GM19395 (cell line): ENCODE data around the gene NFIC.
"Not testable (repeated sequence)": the region's sequence is repeated elsewhere in the genome, so short reads cannot be mapped to it uniquely, and the experiment has no call there.

Experiments
- ATAC-seq: cut with Tn5 transposase; IDR thresholded peaks from one replicate; pipeline ENCODE4 v1.9.1; 2021; ENCODE audit warnings: mild to moderate bottlenecking, moderate library complexity; ENCODE audit not compliant: unreplicated experiment

The NFIC gene

DNA sequence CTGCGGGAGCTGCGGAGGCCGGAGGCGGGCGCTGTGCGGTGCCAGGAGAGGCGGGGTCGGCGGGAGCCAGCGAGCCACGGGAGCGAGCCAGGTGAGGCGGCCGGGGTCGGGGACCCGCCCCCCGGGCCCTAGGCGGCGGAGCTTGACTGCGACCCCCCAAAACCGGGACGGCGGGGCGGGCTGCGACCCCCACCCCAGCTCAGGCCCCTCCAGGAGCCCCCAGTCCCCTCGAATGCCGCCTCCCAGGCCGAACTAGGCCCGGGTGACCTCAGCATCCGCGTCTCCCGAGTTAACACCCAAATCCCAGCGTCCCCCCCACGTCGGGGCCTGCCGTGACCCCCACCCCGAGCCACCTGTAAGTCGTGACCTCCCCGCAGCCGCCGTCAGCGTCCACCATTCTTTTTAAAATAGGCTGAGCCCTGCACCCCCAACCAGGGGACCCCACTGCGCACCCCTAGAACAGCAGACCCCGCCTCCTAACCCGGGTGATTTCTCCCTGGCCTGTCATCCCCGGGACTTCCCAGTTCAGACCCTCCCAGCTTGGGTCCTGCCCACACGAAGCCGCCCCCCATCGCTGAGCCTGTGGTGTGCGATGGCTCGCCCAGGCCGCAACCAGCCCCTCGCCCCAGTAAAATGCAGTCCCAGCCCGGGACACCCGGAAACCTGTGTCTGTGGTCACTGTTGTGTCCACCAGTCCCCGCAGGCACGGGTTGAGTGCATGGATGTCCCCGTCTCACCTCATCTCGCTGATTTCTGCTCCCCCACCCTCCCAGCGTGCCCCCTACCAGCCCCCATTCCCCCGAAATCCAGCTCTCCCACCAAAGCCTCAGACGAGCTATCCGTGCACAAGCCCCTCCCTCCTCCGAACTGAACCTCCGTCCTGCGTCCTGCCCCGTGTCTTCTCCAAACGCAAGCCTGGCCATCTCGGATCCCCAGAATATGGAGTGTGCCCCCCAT lies 140.3 kb downstream of the NFIC start:
- peak; percentile 15 for ATAC-seq

GRCh38 chr19:3507371-3508120 lies 141.2 kb downstream of the NFIC start:
- no peak for ATAC-seq

DNA sequence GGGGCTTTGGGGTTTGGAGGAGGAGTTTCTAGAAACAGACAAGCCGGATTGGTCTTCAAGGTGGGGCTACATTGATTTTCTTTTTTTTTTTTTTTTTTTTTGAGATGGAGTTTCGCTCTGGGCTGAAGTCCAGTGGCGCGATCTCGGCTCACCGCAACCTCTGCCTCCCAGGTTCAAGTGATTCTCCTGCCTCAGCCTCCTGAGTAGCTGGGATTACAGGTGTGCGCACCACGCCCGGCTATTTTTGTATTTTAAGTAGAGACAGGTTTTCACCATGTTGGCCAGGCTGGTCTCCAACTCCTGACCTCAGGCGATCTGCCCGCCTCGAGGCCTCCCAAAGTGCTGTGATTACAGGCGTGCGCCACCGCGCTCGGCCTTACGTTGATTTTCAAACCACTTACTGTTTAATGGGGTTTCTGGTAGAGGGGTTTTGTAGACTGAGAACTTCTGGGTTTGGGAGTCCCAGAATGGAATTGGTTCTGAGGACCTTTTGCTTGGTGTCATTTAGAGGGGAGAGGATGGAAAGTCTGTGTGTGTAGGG lies 141.8 kb downstream of the NFIC start:
- not testable (repeated sequence) for ATAC-seq

- ATAC-seq: no peak
These were observed 142.6 kb downstream of the NFIC start for GRCh38 chr19:3508771-3509535.

DNA sequence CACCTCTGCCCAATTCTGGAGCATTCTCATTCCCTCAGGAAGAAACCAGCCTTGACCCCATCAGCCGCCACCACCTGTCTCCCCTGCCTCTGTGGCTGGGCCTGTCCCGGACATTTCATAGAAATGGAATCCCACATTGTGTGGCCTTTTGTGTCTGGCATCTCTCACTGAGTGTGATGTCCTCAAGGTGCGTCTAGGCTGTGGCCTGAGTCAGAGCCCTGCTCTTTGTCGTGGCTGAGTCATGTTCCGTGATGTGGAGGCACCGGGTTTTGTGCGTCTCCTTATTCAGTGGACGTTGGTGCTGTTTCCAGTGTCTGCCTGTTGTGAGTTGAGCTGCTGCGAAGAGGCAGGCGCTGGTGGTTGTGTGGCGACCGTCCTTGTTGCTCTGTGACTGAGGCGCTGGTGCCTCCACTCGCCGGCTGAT lies 143.2 kb downstream of the NFIC start:
- no peak for ATAC-seq

GRCh38 chr19:3510727-3511126 lies 144.3 kb downstream of the NFIC start:
- ATAC-seq: no peak

GRCh38 chr19:3511506-3512251 lies 145.3 kb downstream of the NFIC start:
- no peak for ATAC-seq

- ATAC-seq: no peak
These were observed 146.3 kb downstream of the NFIC start for GRCh38 chr19:3512562-3513228.

DNA sequence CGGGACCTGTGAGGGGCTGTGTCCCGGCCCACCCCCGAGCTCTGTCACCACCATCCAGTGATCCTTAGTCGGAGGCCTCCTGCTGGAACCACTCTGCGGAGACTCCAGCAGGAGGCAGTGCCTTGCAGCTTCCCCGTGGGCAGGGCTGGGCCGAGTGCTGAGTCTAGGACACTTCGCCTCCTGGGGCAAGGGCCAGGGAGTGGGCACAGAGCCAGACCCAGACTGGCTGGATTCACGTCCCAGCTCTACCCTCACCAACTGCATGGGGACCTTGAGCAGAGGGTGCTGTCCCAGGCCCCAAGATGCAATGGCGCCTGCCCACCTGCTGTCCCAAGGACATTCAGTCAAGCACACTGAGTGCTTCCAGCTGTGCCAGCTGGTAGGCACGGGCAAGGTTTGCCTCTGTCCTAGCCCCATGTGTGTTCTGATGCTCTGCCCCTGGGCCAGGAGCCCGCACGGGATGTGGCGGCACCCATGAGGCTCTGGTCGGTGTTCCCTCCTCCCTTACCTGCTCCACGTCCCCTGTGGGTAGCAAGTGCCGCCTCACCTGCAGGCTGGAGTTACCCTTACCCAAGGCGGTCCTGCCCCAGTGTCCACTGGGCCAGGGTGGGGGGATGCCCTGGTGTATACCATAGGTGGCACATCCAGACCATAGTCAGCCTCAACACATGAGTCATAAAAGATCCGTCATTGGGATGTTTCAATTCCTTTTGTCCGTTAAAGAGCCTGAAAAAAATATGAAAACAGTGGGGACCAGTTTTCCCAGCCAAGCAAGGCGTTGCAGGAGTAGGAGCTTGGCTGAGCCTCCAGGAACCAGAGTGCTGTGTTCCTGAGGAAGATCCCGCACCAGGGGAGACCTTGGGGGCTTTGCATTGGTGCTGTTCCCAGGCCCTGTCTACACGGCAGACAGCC lies 147.1 kb downstream of the NFIC start:
- no peak for ATAC-seq

DNA sequence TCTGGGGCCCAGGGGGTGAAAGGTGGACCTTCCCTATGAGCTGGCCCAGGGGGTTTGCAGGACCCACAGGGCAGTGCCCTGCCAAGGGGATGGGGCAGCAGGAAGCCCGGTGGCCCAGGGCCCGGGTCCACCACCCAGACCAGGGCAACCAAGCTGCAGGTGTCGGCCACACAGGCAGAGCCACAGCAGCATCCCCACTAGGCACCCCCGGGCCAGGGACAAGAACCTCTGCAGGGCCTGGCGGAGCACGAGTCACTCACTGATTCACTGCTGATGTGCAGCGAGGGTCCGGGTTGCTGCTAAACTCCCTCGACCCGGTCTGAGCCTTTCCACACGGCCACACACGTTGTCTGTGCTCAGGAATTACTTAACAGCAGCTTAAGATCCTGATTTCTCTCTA lies 148.5 kb downstream of the NFIC start:
- ATAC-seq: no peak

- ATAC-seq: no peak
These were observed 149.6 kb downstream of the NFIC start for GRCh38 chr19:3515891-3516422.

DNA sequence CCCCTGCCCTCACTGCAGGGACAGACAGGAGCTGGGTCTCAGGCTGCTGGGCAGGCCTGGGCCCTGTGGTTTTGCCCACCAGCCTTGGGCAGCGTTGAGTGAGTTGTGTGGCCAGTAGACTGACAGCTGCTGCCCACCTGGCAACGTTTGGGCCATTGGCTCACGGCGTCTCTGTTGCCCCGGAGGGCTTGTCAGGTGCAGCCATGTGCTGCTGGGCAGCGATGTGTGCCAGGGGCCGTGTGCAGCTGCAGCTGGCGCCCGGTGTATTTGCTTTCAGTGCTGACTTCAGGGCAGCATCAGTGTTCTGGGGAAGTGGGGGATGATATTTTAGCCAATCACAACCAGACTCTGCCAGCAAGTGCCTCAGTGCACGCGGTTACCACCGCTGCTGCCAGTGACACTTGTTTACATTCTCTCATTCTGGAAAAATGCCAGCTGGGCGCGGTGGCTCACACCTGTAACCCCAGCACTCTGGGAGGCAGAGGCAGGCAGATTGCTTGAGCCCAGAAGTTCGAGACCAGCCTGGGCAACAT lies 150.4 kb downstream of the NFIC start:
- ATAC-seq: no peak

GRCh38 chr19:3517638-3518037 lies 151.3 kb downstream of the NFIC start:
- no peak for ATAC-seq

DNA sequence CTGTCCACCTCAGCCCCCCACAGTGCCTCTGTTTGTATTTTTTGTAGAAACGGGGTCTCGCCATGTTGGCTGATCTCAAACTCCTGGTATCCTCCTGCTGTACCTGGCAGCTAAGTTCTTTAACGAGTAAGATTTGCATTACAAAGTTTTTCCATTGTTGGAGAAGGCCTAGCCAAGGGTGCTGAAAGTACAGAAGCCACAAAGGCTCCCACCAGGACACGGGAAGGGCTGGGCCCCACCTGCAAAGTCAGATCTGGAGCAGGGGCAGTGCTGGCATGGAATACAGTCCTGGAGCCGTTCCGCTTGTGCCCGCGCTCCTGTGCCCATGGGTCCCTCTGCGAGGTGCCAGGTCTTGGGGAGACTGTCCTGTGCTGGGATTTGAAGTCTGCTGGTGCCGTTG lies 151.9 kb downstream of the NFIC start:
- no peak for ATAC-seq

GRCh38 chr19:3518659-3519058 lies 152.3 kb downstream of the NFIC start:
- ATAC-seq: no peak
